Immature natural killer cell (primary cell): Measurements from ENCODE around the gene KCTD1. TPM values are rescaled to one million over a fixed set of nuclear protein-coding genes. Genes with fewer than 3 reads are reported as not detected.

ENCODE experiments used
- DNase-seq, 3 donors: peaks; one replicate each; pipeline ENCODE4 v3.0.0; 2022; ENCODE audit warnings: mixed read lengths in 1 of 3
- H3K27ac Mint-ChIP-seq, 6 donors: one replicate each; pipeline ENCODE4 v1.8.0; 2020; ENCODE audit warnings: mixed read lengths in 6 of 6, mild to moderate bottlenecking in 5 of 6, inconsistent platforms in 4 of 6, moderate library complexity in 3 of 6
- H3K27me3 Mint-ChIP-seq, 3 donors: one replicate each; pipeline ENCODE4 v1.8.0; 2020 to 2021; ENCODE audit warnings: low read depth in 3 of 3, mild to moderate bottlenecking in 3 of 3, mixed read lengths in 3 of 3, moderate library complexity in 3 of 3, inconsistent platforms in 1 of 3
- H3K36me3 Mint-ChIP-seq, 3 donors: one replicate each; pipeline ENCODE4 v1.8.0; 2020; ENCODE audit warnings: mixed read lengths in 3 of 3, inconsistent platforms in 2 of 3, mild to moderate bottlenecking in 2 of 3
- H3K4me1 Mint-ChIP-seq, 2 donors: one replicate each; pipeline ENCODE4 v1.8.0; 2020; ENCODE audit warnings: inconsistent platforms in 2 of 2, mild to moderate bottlenecking in 2 of 2, mixed read lengths in 2 of 2, moderate library complexity in 1 of 2
- H3K4me3 Mint-ChIP-seq, 5 donors: one replicate each; pipeline ENCODE4 v1.8.0; 2020; ENCODE audit warnings: mild to moderate bottlenecking in 5 of 5, mixed read lengths in 5 of 5, inconsistent platforms in 3 of 5, moderate library complexity in 3 of 5
- H3K9me3 Mint-ChIP-seq, 6 donors: one replicate each; pipeline ENCODE4 v1.8.0; 2020; ENCODE audit warnings: mild to moderate bottlenecking in 6 of 6, mixed read lengths in 6 of 6, inconsistent platforms in 4 of 6, moderate library complexity in 3 of 6
- polyA plus RNA-seq, 3 donors: library from polyadenylated mRNA; unstranded; fragments of 300-500 nt; fragmentation: Illumina TruSeq; gene quantifications; one replicate each; pipeline ENCODE4 v1.2.3, GENCODE V29; 2021

KCTD1 gene
- 1 to 10 TPM in 1 of 3 donors, under 1 TPM in 1, not detected in 1; 0.76 to 1.0 TPM for polyA plus RNA-seq

DNA sequence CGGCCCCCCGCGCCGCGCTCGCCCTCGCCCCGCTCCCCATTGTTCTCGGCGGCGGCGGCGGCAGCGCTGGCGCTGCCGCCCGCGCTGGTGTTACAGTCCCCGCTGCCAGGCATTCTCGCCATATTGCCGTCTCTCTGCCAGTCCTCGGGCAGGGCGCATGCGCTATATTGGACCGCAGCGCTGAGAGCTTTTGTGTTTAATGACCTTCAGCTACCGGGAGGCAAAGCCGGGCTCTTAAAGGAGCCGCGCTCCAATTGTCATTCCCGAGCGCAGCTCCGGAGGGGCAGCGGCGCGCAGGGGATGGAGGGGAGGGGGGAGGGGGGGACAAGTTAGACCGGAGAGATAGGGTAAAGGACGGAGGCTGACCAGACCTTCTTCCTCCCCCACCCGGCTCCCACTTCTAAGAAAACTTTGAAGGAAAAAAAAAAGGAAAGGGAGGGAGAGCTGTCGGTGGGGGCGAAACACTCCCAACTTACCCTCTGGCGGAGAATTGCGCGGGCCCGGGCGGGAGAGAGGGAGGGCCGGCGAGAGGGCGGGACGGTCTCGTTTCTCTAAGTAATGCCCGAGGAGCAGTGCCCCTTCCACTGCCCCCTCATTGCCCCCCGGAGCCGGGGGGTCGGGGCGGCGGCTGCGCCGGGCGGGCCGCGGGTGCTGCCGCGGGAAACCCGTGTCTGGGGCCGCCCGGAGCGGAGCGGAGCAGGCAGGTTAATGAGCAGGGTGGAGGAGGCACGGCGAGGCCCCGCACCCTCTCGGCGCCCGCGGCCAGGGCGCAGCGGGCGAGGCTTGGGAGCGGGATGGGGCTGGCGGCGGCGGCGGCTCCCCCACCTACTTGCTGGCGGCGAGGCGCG lies at the start of gene KCTD1:
TSS of gene KCTD1 (minus strand) at position 139 of the 848 bp plus-strand sequence. CDS start at position 122, 17 bp downstream.
- Mint-ChIP-seq H3K36me3 (no peaks in the 10 kb centered on the region), H3K27me3 (peaks cover 15 to 23% (median 19%) of the 10 kb centered on the region in 3 donors), H3K27ac (peak within 1 kb of the TSS in 2 of 6 donors; percentile 51 to 88), H3K9me3 (peaks cover 0 to 2% (median 0%) of the 10 kb centered on the region in 6 donors), H3K4me3 (peak within 1 kb of the TSS; percentile 79 to 90 (median 86)), H3K4me1 (peaks cover 44 to 45% of the 10 kb centered on the region in 2 donors)
- DNase-seq: peak; percentile 51 to 70 (median 57)

DNA sequence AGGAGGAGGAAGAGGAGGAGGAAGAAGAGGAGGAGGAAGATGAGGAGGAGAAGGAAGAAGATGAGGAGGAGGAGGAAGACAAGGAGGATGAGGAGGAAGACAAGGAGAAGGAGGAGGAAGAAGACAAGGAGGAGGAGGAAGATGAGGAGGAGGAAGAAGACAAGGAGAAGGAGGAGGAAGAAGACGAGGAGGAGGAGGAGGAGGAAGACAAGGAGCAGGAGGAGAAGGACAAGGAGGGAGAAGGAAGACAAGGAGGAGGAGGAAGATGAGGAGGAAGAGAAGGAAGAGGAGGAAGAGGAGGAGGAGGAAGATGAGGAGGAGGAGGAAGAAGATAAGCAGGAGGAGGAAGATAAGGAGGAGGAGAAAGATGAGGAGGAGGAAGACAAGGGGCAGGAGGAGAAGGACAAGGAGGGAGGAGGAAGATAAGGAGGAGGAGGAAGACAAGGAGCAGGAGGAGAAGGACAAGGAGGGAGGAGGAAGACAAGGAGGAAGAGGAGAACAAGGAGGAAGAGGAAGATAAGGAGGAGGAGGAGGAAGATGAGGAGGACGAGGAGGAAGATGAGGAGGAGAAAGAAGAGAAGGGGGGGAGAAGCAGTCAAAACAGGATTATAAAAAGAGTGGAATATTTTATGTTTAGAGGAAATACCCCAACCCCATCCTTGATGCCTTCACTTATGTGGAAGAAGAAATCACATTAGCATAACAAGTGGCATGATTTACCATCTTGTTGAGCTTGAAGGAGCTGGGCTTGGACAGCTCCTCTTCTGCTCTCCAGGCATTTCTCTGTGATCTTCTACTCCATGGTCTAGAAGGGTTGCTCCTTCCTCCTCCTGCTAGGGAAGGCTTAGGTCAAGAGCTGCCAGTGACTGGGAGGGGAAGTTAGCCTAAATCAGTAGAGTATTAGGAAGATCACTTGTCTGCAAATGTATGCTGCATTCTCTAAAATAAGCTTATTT lies 45.3 kb upstream of the KCTD1 start:
- no peak overlapping the region for H3K4me3 Mint-ChIP-seq
- no peak overlapping the region for H3K27ac Mint-ChIP-seq
- H3K9me3 Mint-ChIP-seq: peaks cover 0 to 9% (median under 1%) of the 10 kb centered on the region in 6 donors
- peaks cover 4 to 7% (median 4%) of the 10 kb centered on the region in 3 donors for H3K27me3 Mint-ChIP-seq
- no peak for DNase-seq
- H3K4me1 Mint-ChIP-seq: no peaks in the 10 kb centered on the region
- no peaks in the 10 kb centered on the region for H3K36me3 Mint-ChIP-seq

DNA sequence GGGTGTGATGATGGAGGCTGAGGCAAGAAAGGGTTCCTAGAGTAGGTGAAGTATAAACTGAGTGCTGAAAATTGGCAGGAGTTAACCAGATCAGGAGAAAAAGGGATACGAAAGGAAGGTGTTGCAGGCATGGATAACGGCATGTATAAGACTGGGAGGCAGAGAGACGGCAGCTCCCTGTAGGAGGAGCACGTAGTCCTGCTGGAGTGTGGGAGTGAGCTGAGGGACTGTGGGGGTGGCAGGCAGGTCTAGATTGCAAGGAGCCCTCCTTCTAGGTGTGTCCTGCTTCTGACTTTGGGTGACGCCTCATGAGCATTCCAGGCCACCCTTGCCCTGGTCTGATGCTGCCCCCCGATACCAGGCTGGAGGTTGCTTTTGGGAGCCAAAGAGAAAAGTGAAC lies 36.4 kb upstream of the KCTD1 start:
- Mint-ChIP-seq H3K4me3 (no peak overlapping the region), H3K27ac (no peak overlapping the region), H3K27me3 (peaks cover 0 to 4% (median 3%) of the 10 kb centered on the region in 3 donors), H3K4me1 (no peaks in the 10 kb centered on the region), H3K36me3 (no peaks in the 10 kb centered on the region), H3K9me3 (peaks cover 0 to 3% (median 0%) of the 10 kb centered on the region in 6 donors)
- no peak for DNase-seq

DNA sequence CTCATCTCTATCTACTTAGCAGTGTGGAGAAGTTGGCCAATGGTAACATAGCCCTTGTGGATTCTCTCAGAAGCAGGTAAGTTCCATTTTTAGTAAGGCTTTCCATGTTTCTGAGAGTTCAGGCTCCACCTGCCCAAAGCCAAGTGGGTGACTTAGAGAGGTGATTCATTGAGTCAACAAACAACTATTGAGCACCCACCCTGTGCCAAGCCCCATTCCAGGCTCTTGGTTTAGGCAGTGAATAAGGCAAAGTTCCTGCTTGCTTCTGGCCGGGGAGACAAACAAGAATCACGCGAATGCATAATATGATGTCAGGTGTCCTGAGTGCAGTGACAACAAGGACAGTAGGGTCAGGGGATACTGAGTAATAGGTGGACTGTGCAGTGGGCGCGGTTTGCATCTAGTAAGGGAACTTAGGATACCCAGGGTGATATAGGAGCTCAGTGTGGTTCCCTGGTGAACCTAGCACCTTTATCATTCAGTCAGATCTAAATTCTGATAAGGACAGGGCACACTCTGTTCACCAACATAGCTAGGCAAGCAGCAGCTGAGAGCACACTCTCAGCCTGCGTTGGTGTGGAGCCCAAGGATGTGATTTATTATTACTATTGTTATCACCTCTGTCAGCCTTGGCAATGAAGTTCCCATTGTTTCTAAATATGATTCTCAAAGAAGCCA lies 31.7 kb upstream of the KCTD1 start:
- peaks cover 0 to 3% of the 10 kb centered on the region in 2 donors for H3K4me1 Mint-ChIP-seq

DNA sequence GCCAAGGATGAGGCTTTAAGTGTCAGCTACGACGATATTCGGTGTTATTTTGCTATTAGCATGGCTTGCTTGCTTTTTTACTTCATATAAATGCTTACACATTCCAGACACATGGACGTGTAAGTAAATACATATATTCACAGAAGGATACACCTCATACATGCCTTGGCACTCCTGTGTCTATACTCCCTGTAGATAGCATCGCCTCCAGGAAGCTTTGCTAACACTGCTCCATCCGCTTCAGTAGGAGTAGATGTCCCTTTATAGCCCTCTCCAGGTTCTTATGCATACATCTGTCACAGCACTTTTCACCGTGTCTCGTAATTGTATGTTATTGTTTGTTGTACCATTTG lies 27.5 kb upstream of the KCTD1 start:
- peaks cover 0 to 3% (median 0%) of the 10 kb centered on the region in 6 donors for H3K9me3 Mint-ChIP-seq
- no peak for DNase-seq
- H3K36me3 Mint-ChIP-seq: no peaks in the 10 kb centered on the region
- peaks cover 3 to 8% (median 5%) of the 10 kb centered on the region in 3 donors for H3K27me3 Mint-ChIP-seq
- H3K4me3 Mint-ChIP-seq: no peak overlapping the region
- H3K27ac Mint-ChIP-seq: no peak overlapping the region
- peaks cover 0 to 4% of the 10 kb centered on the region in 2 donors for H3K4me1 Mint-ChIP-seq

More for the DNA sequence above, 31.7 kb upstream of the KCTD1 start:
- no peak for DNase-seq
- Mint-ChIP-seq H3K27me3 (peaks cover 5 to 8% (median 7%) of the 10 kb centered on the region in 3 donors), H3K4me3 (no peak overlapping the region), H3K9me3 (peaks cover 0 to 2% (median 0%) of the 10 kb centered on the region in 6 donors), H3K27ac (no peak overlapping the region), H3K36me3 (no peaks in the 10 kb centered on the region)

DNA sequence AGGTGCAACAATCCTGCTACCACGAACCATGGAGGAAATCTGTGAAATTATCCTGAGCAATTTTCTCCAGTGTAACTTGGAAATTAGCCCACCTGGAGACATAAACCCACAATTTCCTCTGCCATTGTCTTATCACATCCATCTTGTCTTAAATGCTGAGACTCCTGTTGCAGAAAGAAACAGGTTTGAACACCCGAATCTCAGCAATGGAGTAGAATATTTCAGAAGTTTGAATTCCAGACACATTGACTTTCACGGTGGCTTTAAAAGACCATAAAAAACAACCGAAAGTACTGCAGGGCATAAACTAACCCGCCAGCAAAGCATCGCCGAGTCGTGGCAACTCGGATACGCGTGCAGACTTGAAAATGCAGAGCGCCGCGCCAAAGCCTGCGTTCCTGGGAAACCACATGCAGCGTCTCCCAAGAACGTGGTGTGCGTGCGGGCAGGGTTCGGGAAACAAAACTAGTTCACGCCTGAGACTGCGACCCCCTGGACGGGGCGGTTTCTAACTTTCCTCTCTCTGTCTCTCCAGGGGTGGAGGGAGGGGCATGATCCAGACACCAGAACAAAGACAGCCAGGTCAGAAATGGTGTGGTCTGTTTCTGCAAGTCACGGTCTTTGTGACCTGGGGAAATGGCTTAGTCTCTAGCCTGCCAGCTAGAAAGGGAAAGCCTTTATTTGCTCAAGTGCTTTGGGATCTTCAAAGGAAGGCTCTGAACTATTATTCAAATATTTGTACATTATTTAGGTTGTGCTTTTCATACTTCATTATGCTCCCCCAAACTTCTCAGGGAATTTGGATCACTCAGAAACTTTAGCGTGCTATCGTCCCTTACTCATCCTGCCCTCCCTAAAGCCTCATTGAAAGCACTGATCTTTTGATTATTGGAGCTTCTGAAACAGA lies 26.9 kb upstream of the KCTD1 start:
- peaks cover 0 to 4% of the 10 kb centered on the region in 2 donors for H3K4me1 Mint-ChIP-seq
- H3K36me3 Mint-ChIP-seq: no peaks in the 10 kb centered on the region
- DNase-seq: no peak
- H3K27me3 Mint-ChIP-seq: peaks cover 3 to 8% (median 5%) of the 10 kb centered on the region in 3 donors
- no peak overlapping the region for H3K27ac Mint-ChIP-seq
- H3K9me3 Mint-ChIP-seq: peaks cover 0 to 3% (median 0%) of the 10 kb centered on the region in 6 donors
- peak overlapping the region in 1 of 5 donors; percentile 19 for H3K4me3 Mint-ChIP-seq

DNA sequence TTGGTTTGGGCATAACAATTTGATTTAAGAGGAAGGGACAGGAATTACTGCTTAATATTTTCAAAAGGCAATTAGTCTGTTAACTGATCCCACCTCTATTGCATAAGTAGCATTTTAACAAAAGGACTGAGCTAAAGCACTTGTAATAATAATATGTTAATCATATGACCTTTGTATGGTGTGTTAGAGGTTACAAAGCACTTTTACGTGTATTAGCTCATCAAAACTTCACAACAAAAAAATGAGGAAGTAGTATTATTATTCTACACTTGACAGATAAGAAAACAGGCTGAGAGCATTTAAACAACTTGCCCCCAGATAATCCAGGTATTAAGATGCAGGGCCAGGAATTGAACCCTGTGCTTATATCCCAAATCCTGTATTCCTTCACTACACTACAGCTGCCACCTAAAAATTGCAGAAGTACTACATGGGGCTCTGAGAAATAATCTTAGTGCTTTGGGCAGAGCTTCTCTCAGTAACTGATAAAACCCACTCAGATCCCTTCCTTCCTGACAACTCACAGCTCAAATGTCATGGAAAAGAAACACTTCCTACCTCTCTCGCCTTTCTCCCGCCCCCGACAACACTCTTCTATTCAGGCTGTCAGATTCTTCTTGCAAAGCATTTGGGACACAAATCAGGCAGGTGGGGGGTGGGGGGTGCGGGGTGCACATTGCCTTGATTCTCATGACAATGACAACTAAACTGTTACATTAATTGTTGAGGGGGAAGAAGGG lies 20.7 kb upstream of the KCTD1 start:
- Mint-ChIP-seq H3K36me3 (no peaks in the 10 kb centered on the region), H3K4me1 (no peaks in the 10 kb centered on the region), H3K27me3 (peaks cover 1 to 3% (median 2%) of the 10 kb centered on the region in 3 donors), H3K9me3 (peaks cover 0 to 3% (median 0%) of the 10 kb centered on the region in 6 donors), H3K4me3 (no peak overlapping the region), H3K27ac (no peak overlapping the region)
- DNase-seq: no peak

DNA sequence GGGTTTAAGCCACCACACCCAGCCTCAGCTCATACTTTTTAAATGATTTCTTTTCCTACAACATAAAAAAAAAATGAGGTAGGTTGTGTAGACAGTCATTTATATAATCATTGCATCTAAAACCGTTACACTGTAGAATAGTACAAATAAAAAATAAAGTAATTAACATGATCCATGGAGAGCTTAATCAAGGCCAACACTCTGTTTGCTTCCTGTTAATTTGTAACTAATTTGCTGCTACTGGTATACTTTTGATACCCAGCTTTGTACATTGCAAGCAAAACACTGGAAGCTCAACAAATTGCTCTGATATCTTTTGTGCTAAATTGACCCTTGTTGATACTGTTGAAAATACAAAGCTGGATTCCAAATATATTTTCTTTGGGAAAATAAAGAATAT lies 20.2 kb upstream of the KCTD1 start:
- no peaks in the 10 kb centered on the region for H3K36me3 Mint-ChIP-seq
- H3K27me3 Mint-ChIP-seq: peaks cover 1 to 3% (median 2%) of the 10 kb centered on the region in 3 donors
- H3K27ac Mint-ChIP-seq: no peak overlapping the region
- no peak for DNase-seq
- no peaks in the 10 kb centered on the region for H3K4me1 Mint-ChIP-seq
- no peak overlapping the region for H3K4me3 Mint-ChIP-seq
- peaks cover 0 to 3% (median under 1%) of the 10 kb centered on the region in 6 donors for H3K9me3 Mint-ChIP-seq

DNA sequence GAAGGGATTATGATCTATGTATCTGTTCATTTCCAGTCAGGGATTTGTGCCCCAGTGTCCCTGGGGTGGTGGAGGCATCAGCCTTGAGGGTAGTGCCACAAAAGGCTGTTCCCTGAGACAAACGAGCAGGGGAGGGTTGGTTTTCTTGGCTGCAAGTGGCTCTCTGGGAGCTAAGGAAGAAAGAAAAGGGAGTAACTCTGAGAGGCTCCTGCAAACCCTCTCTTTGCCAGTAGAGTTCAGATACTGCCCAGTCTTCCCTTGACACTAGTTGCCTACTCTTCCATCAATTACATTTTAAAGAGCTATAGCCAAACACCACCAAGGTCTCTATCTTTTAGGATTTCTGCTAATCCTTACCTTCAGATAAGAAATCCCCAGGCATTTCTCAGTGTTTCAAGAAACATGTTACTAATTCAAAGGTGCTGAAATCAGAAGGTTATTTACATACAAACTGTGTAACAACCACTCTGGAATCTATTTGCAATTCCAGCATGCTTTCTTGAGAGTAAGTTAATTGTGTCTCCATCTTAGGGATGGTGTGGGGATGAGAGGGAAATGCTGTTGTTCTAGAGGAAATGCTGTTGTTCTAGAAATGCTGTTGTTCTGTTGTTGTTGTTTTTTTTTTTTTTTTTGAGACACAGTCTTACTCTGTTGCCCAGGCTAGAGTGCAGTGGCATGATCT lies 18.7 kb upstream of the KCTD1 start:
- no peaks in the 10 kb centered on the region for H3K36me3 Mint-ChIP-seq
- H3K4me1 Mint-ChIP-seq: no peaks in the 10 kb centered on the region
- H3K9me3 Mint-ChIP-seq: peaks cover 0 to 6% (median 0%) of the 10 kb centered on the region in 6 donors
- no peak overlapping the region for H3K4me3 Mint-ChIP-seq
- DNase-seq: no peak
- no peak overlapping the region for H3K27ac Mint-ChIP-seq
- peaks cover 0 to 2% (median 1%) of the 10 kb centered on the region in 3 donors for H3K27me3 Mint-ChIP-seq

DNA sequence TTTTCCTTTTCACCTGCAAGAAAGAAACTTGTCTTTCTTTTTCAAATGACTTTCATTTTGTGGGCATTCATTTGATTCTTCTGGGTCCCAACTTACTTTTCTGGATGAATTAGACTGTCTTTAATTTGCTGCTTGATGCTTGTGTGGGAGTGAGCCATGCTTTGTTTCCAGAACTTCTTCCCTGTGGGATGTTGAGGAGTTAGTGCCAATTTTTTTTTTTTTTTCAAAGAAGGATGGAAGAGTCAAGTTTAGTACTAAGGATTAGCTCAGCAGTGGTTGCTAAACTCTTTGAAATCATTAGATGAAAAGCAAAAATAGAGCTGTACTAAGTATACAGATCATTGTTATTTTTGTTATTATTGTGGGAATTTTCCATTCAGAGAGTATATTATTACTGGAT lies 17.2 kb upstream of the KCTD1 start:
- no peak overlapping the region for H3K27ac Mint-ChIP-seq
- H3K4me1 Mint-ChIP-seq: no peaks in the 10 kb centered on the region
- H3K4me3 Mint-ChIP-seq: no peak overlapping the region
- peaks cover 0 to 6% (median under 1%) of the 10 kb centered on the region in 6 donors for H3K9me3 Mint-ChIP-seq
- H3K36me3 Mint-ChIP-seq: no peaks in the 10 kb centered on the region
- no peak for DNase-seq
- peaks cover 0 to 3% (median 2%) of the 10 kb centered on the region in 3 donors for H3K27me3 Mint-ChIP-seq

DNA sequence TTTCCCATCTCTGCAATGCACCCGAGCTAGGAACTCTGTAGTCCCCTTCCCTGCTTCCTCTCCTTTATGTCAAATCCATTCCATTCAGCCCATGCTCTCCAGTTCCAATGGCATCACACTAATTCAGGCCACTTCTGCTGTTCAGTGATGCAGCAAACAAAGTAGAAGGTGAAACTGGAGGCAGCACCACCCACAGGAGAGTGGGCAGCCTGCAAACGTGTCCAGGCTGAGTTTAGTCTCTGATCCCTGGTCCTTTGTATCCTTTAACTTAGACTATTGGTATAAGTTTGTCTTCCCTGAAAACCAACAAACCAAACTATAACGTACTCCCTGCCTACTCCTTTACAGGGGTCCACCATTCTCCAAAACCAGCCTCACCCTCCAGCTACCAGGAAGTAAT lies 14.7 kb upstream of the KCTD1 start:
- Mint-ChIP-seq H3K4me3 (no peak overlapping the region), H3K27ac (no peak overlapping the region), H3K9me3 (peaks cover 0 to 6% (median under 1%) of the 10 kb centered on the region in 6 donors), H3K27me3 (peaks cover 2 to 6% (median 5%) of the 10 kb centered on the region in 3 donors), H3K4me1 (no peaks in the 10 kb centered on the region), H3K36me3 (no peaks in the 10 kb centered on the region)
- DNase-seq: no peak
